Measurements from ENCODE around the gene HOXA13. TPM values are rescaled to one million over a fixed set of nuclear protein-coding genes. Genes with fewer than 3 reads are reported as not detected.

HOXA13 gene
- total RNA-seq, 1 experiment from 2014 or later: not detected

GRCh38 chr7:27209933-27210440, 10.1 kb upstream of the HOXA13 start:
- Histone ChIP-seq H4K91ac (ENCODE audit: insufficient read length, low read depth, low read length) (no peak overlapping the region), H3K4me2 (ENCODE audit: insufficient read depth, insufficient read length, low read length) (no peak overlapping the region), H2BK12ac (ENCODE audit: insufficient read length, low read depth, low read length) (no peak overlapping the region), H3K27me3 (ENCODE audit: insufficient read depth, low read length) (peaks cover 100% of the 10 kb centered on the region), H3K56ac (ENCODE audit: insufficient read length, low read depth, low read length) (no peak overlapping the region), H4K5ac (ENCODE audit: insufficient read length, low read depth, low read length) (no peak overlapping the region), H4K8ac (replicated peaks; ENCODE audit: insufficient read length, low read depth, low read length) (no peak overlapping the region), H3K4ac (ENCODE audit: low read depth, low read length) (no peak overlapping the region), H2BK15ac (ENCODE audit: low read depth, low read length) (no peak overlapping the region), H2BK120ac (ENCODE audit: low read depth, low read length, poor library complexity, severe bottlenecking) (no peak overlapping the region), H3K23ac (ENCODE audit: insufficient read length, low read depth, low read length) (no peak overlapping the region), H2BK20ac (ENCODE audit: low read depth, low read length, poor library complexity, severe bottlenecking) (no peak overlapping the region), H3K18ac (ENCODE audit: insufficient read length, low read depth, low read length) (no peak overlapping the region), H4K20me1 (ENCODE audit: control insufficient read depth, insufficient read depth, insufficient read length) (no peaks in the 10 kb centered on the region), H3K23me2 (ENCODE audit: insufficient read length, low read depth, low read length, poor library complexity, severe bottlenecking) (peaks cover 8% of the 10 kb centered on the region), H3K14ac (ENCODE audit: insufficient read depth, low read length) (no peak overlapping the region), H2BK5ac (ENCODE audit: insufficient read length, low read length) (no peak overlapping the region), H3K79me1 (ENCODE audit: insufficient read depth, low read depth, low read length, poor library complexity, severe bottlenecking) (no peaks in the 10 kb centered on the region), H3K79me2 (ENCODE audit: insufficient read depth, low read length) (no peaks in the 10 kb centered on the region), H3K9ac (ENCODE audit: extremely low read depth, insufficient read length, low read length) (no peak overlapping the region), H3K4me1 (ENCODE audit: insufficient read depth, low read length) (no peaks in the 10 kb centered on the region), H3K27ac (ENCODE audit: insufficient read length, low read depth, low read length) (no peak overlapping the region), H2AK5ac (ENCODE audit: insufficient read length, low read length) (no peak overlapping the region), H3T11ph (ENCODE audit: low read length) (no peak overlapping the region), H3K9me3 (ENCODE audit: control insufficient read depth, low read depth, low read length) (no peaks in the 10 kb centered on the region), H2AFZ (ENCODE audit: low read length) (no peak overlapping the region)
- TF ChIP-seq CTCF (conservative IDR thresholded peaks at IDR 0.05): no peak
- Mint-ChIP-seq H3K27ac (no peak overlapping the region), H3K36me3 (ENCODE audit: insufficient read depth in 1 of 3, low read depth in 3 of 3) (no peaks in the 10 kb centered on the region), H3K4me3 (no peak overlapping the region), H3K27me3 (ENCODE audit: low read depth) (peaks cover 100% of the 10 kb centered on the region), H3K9me3 (peaks cover 2 to 8% of the 10 kb centered on the region in 2 experiments; a peak in 3 of 5 replicates), H3K4me1 (peaks cover 17 to 27% of the 10 kb centered on the region in 2 experiments)
- WGBS (ENCODE audit: extremely low coverage, insufficient read length, low lambda C conversion rate): no CpG with 5 or more reads among the region's 11 CpGs
- DNase-seq: no peak

Measured in H9 (cell line).